HG03039 (cell line): ENCODE data around the gene SEC24D.

Experiments used
- ATAC-seq: cut with Tn5 transposase; IDR thresholded peaks from one replicate; pipeline ENCODE4 v1.9.1; 2021; ENCODE audit warnings: mild to moderate bottlenecking, moderate library complexity; ENCODE audit not compliant: unreplicated experiment

The SEC24D gene

DNA sequence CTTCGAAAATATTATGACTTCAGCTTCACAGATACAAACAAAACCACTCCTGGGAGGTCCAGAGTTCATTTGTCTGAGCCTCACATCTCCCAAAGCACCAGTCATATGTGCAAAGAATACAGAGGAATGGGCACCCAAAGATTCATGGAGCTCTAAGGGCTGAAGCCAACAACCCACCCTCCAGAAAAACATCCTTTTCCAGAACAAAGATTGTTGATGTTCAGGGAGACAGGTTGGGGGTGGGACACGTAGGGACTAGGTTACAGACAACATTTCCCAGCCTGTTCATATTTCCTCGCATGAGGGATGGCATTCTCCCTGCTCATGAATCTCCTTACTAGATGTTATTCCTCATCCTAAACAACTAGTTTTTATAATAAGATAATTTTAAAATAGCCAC is 79.5 kb downstream of the SEC24D start:
- no peak for ATAC-seq

DNA sequence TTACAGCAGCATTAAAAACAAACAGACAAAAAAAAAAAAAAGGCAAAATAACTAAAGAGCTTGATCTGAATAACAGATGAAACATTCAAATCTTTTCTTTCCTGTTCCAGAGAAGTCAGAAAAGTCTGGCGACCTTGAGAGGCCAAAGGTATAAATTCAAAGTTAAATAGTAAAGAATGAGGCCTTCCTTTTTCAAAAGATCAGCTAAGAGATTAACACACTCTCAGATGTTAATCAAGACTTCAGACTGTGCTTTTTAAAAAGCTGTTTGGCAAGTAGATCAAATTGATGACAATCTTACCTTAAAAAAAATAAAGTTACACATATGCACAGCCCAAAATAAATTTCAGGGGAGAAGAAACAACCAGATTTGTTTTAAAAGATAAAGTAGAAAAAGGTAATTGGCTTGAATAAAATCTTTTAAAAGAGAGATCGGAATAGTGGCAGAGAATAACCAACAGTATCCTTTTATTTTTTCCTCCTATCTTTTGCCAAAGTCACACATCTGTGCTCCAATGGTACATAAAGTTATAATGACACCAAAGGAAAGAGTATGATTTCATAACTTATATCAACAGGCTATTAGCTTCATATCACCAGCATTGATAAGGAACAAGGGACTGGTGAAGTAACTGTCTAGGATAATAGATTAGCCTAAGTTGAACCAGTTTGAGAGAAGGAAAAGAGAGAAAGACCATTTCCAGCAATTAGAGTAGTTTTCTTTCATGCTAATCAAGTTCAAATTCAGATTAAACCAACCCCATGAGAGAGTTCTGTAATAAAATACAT is 80.3 kb downstream of the SEC24D start:
- no peak for ATAC-seq

DNA sequence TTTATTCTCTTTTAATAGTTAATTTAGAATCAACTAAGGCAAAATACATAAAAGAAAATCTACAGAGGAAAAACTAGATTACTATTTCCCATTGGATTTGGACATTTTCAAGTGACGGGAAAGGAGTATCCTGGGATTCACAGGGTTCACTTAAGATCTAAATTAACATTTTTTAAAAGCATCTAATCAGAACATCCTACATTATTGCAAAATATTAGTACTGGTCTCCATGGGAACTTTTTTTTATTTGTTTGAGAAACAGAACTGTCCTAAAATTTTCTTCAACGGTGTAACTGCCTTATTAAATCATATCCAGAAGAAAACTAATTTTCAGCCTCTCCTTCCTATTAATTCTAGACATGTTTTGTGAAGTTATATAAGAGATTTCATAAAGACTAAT is 81.0 kb downstream of the SEC24D start:
- no peak for ATAC-seq

DNA sequence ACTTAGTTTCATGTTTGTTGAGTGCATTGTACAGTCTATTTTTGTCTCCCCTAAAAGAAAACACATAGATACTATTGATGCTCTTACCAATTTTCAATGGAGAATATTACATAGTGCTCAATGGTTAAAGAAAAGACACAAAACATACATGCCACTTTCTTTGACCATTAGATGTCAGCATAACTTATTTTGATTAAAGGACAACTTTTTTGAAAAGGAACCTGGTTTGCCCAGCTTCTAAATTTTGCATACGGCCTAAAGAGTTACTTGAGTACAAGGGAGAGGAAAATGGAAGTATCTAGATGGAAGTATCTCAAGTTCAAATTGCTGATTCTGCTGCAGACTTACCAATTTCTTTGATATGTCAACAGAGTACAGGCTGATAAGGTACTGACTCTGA is 82.2 kb downstream of the SEC24D start:
- ATAC-seq, result no peak

DNA sequence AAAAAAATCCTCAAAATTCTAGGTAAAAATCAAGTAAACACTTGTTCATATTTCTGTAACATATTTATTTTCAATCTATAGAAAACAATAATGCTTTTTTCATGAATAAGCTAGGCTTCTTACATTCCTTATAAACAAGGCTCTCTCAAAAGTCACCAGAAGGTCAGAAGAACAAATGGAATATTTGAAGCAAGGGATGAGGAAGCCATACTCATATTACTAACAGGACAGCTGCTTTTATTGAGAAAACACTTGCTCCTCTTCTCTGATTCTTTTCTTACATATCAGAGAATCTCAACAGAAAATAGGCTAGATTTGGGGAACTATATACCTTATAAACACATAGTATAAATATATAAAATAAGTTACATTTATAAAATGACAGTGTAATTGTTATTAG is 82.8 kb downstream of the SEC24D start:
- ATAC-seq, result no peak

DNA sequence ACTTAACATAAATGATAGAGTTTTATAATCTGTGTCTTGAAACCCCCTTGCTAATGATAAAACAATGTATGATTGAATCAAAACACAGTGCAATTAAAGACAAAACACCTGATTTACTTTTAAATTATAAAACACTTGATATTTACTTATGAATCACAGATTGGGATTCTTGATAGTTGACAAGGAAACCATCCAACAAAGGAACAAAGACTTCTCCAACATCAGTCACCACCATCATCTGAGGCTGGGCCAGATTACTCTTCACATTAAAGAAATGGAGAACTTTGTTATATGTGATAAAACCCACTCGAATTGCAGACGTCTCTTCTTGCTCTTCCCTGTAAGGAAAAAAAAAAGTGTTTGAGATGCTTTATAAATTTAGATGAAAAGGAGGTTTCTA is 83.4 kb downstream of the SEC24D start:
- no peak for ATAC-seq

DNA sequence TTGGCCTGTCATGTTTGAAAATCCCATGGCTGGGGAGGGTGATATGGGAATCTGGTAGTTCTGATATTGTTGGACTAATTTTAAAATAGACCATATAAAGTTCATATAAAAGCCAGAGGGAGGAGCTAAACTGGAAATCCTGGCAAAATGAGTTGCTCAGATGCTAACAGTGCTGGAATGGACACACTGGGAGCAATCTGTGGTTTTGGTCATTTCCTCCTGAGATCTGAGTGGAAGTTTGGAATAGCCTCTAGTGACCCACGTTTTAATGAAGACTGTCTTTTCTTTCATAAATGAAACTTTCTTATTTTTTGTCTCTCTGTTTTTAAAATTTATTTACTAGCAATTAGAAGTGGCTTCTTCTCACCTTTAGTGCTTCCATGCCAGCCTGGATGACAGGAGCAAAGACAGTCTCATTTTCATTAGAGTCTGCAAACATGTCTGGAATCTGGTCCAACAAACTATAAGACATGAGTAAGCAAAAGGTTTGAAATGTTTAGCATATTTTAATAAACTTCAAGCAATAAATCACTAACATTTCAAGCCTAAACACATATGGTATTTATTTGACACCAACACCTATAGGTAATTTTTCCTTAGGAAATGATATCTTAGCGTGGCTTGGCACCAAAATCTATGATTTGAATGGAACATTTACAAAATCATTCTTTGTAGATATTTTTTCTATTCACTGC is 84.2 kb downstream of the SEC24D start:
- ATAC-seq, result no peak

DNA sequence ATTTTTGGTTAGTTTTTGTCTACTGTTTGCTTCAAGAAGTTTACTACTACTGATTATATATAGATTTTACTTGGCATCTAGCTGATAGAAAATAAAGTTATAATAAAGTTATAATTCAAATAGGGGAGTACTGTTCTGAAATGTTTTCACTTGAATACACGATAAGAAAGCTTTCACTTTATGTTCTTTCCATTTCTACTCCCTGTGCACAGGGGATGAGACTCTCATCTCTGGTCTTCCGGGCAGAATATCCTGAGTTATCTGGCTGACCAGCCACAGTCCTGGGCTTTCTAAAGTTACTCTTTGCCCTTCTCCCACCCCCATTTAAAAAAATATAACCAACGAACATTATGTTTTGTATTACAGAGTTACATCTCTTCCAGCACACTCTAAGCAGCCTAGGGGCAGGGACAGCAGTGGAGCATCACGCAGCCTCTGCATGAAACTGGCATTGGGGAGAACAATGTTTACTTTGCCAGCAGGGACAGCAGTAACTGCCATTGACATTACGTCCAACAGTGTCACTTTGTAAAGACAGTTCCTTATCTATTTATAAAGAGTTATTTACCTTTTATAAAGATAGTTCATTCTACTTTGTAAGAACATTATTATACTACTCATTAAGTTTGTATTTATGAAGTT is 86.5 kb downstream of the SEC24D start:
- no peak for ATAC-seq

DNA sequence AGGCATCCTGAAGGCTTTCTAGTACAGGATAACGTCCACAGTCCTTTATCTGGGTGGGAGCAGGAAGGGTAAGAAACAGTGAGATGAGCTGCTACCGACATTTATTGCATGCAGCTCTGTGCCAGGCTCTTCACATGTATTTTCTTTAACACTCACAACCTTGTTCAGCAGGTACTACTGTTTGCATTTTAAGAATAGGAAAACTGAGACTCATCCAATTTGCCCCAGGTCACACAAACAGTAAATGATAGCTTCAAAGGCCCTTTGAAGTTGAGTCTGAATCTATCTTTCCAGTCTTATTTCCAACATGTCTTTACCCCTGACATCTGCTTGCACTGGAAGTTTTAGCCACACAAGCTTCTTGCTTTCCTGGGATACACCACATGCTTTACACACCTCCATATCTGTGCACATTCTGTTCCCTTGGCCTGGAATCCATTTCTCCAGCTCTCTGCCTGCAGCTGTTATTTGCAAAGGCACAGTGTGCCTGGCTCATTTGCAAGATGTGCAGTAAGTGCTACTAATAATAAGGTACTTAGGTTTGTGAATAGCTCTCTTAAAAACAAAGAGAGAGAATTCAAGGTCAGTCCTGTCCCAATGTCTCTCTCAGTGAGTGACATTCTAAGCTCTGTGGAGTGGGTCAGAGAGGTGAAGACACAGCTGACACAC is 89.5 kb downstream of the SEC24D start:
- no peak for ATAC-seq

DNA sequence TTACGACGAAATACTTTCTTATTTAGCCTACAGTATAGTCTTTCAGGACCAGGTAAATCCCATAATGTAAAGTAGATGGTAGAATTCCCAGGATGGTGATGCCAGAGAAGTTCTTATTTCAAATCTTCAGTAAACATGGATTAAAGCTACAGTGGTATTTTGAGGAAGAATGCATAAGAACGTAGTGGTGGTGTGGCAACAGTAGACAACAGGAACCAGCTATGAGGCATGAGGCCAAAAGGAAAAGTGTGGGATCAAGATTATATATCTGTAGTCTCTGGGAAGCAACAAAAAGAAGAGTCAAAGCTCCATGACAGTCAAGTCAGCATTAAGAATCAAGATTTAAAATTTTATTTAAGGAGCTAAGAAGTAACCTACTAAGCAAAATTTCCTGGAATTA is 90.6 kb downstream of the SEC24D start:
- no peak for ATAC-seq

DNA sequence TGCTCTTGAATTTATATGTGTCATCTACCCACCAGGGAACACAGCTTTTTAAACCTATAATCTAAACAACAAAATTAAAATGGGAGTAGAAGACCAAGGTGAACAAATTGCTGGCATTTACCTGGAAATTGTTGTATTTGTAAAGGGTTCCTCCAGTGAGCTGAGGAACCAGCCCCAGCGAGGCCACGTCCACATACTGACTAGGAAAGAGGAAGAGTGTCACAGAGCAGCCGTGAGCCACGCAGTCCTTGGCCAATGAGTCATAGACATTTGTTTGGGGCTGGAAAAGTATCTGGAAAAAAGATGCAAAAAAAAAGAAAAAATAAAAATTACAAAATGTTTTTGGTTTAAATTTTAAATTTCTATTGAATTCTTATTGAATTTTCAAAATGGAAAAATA is 92.1 kb downstream of the SEC24D start:
- no peak for ATAC-seq

DNA sequence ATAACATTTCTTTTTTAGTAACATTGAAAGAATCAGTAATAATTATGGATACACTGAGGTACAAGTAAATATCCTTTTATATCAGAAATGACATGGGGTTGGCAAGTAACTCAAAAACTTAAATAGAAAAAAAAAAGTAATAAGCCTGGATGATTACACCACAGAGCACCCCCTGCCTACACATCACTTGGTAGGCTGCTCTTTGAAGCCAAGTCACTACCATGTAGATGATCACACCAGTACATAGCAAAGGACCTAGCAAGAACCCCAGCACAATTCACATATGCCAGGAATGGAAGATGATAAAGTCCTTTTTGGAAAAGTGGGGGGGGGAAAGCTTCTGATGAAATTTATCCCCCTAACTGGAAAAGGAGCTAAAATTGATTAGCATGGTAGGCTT is 93.9 kb downstream of the SEC24D start:
- no peak for ATAC-seq

DNA sequence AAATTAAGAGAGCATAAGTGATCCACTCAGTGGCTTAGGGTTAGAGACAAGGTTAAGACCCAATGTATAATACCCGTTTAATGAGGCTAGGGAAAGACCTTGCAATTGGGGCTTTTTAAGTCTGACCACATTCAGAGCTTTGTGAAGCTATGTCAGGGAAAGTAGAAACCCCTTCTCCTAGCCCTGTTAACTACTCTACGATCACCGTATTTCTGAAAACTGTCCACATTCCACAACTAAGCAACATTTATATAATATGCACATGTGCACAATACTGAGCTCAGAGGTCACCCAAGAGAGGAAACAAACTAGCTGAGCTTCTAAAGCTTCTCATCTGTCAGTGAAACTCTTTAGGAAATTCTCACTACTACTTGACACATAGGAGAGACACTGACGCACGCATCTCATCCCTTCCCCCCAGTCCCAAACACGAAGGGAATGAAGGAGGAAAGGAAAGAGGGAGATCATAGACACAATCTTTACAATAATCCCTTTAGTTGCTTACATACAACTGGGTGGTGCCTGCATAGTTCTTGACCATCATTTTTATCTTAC is 94.5 kb downstream of the SEC24D start:
- no peak for ATAC-seq

DNA sequence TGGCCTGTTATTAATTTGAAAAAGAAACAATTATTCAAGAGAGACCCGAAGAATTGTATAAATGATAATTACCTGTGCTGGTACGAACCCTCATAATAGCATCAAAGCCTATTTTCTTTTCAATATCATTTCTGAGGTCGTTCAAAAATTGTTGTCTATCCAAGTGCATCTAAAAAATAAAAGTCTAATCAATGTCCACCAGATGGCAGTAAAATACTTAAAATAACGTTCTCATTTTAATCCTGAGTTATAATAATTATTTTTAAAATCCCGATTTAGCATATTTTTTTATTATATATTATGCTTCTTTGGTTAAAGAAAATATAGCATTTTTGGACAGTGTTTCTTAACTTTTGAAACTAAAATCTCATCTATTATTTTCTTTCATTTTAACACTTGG is 95.1 kb downstream of the SEC24D start:
- no peak for ATAC-seq

DNA sequence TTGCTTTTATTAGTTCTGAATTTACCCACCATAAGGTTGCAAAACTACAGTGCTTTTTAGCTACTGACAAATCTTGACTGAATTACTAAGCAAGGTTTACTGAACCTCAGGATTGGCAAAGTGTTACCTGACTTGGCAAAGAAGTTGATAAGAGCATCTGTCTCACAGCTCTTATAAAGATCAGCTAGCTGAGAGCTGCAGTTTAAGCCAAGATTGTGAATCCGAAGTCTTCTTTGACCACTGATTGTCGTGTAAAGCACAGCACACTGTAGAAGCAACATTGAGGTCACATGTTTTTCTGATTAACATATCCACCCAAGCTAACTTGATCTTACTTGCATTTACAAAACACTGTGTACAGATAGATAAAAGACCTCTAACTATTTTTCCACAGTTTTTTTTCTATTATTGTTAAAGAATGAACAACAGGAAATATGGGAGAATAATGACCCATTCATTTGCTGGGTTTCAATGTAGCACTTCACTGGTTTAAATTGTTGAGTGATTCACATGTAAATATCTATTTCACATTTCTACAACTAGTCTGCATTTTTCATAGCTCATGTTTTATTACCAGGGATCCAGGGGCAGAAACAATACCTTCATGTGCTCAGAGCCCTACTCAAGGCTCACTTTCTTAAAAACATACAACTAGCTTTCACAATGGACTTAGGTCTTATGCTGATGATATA is 96.8 kb downstream of the SEC24D start:
- no peak for ATAC-seq

DNA sequence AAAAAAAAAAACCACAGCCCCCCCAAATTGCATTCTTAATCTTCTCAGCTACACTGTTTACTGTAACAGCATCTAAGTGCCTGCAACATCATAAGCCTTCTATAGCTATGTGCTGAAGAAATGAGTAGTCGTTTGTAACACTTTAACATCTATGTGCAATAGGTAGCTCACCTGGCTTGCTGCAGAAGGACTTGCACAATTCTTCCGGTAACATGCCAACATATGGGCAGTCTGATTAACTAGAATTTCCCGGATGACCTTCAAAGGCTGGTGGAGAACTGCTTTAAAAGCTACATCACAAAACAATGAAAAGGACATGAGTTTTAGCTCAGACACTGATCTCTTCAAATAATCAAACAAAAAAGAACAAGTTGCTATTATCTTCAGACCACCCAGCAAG is 97.8 kb downstream of the SEC24D start:
- no peak for ATAC-seq

DNA sequence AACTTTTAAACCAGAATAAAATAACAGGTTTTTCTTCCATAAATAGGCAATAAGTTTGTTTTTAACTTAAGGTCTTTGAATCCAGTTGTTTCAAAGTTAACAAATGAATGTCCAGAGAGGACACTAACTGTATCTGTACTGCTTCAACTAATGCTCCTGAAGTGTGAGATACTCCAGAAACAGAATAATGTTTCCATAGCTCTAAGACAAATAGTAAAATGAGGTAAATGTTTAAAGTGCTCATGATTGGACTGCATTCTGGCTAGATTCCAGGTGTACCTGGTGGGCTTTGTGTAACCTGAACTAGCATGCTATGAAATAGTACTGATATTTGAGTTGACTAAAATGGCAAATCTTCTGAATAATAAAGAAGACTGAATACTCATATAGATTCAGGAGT is 99.0 kb downstream of the SEC24D start:
- ATAC-seq, result no peak

DNA sequence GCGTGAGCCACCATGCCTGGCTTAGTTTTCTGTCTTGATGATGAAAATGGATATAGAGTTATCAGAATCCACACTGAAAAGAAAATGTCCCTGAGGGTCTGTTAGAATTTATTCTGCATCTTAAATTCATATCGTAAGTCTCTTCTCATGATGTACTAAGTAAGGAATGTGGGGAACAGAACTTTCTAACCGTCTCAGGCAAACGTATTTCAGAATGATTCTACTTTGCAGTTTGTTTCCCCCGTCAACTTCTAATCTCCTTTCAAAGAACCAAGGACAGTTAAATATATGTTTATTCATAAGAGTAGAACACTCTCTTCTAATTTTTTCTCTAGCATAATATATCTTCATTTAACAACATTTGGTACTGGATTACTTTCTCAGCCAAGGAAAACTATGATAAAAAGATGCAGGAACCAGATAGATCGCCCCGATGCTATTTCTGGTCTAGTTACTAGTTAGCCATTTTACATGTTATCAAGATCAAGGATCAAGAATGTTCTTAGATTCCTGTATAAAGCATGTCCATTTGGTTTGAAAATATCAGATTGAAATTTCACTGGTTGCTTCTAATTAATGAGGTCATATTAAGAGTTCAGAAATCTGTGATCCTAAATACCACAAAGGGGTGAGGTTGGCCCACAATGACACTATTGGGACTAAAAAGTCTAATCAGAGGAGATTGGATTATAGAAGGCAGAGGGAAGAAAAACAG is 101.3 kb downstream of the SEC24D start:
- ATAC-seq, result no peak

DNA sequence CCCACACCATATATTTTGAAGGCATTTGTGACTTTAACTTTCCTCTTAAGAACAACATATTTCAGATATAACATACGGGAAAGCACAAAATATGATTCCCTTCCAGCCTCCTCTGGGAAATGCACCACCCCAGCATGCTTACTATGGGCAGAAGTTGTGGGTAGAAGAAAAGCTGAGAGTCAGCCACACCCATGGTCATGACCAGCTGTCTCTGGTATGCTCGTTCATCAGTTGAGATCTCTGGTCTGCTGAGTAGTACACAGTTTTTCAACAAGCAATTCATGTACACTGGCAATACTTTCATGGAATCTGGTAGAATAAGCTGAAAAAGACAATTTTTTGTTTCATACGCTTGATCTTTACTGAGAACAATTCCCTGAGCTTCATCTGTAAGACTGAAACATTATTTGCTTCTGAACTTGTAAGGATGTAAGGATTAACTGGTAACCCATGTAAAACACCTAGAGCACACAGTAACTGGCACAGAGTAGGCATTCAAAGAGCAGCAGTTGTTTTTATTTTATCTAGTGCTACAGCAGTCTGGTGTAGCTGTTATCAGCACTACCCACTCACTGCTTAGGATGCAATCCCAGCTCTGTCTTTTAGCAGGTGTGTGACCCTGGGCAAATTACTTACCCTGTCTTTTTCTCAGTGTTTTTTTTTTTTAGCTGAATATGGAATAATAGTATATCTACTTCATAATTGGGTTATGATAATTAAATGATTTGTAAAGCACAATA is 103.2 kb downstream of the SEC24D start:
- ATAC-seq, result no peak
